GM18508 (cell line): ENCODE results near the gene KRT72.

Experiments used
- ATAC-seq: cut with Tn5 transposase; IDR thresholded peaks from one replicate; pipeline ENCODE4 v1.9.1; 2021; ENCODE audit warnings: moderate number of reproducible peaks; ENCODE audit not compliant: insufficient read depth, unreplicated experiment

KRT72 gene

GRCh38 chr12:52600941-52601481 lies at the start of gene KRT72:
Gene KRT72 (minus strand): TSS chr12:52601463. CDS start chr12:52601452, 11 bp downstream.
- no peak for ATAC-seq

- no peak for ATAC-seq
These were observed 49.3 kb upstream of the KRT72 start for GRCh38 chr12:52650520-52651081.

GRCh38 chr12:52649066-52649465 lies 47.8 kb upstream of the KRT72 start:
- no peak for ATAC-seq

- ATAC-seq, result no peak
These were observed 46.8 kb upstream of the KRT72 start for GRCh38 chr12:52648012-52648550.

- ATAC-seq, result no peak
These were observed 46.3 kb upstream of the KRT72 start for GRCh38 chr12:52647601-52648000.

- no peak for ATAC-seq
These were observed 45.4 kb upstream of the KRT72 start for GRCh38 chr12:52646613-52647012.

- ATAC-seq, result no peak
These were observed 44.7 kb upstream of the KRT72 start for GRCh38 chr12:52645982-52646381.

GRCh38 chr12:52645120-52645761 lies 44.0 kb upstream of the KRT72 start:
- ATAC-seq, result no peak

GRCh38 chr12:52644078-52644415 lies 42.8 kb upstream of the KRT72 start:
- no peak for ATAC-seq

GRCh38 chr12:52643233-52644077 lies 42.2 kb upstream of the KRT72 start:
- ATAC-seq, result no peak

GRCh38 chr12:52641468-52641867 lies 40.2 kb upstream of the KRT72 start:
- ATAC-seq, result no peak

- no peak for ATAC-seq
These were observed 36.0 kb upstream of the KRT72 start for GRCh38 chr12:52637299-52637698.

- no peak for ATAC-seq
These were observed 35.5 kb upstream of the KRT72 start for GRCh38 chr12:52636592-52637258.

- ATAC-seq, result no peak
These were observed 34.9 kb upstream of the KRT72 start for GRCh38 chr12:52636189-52636588.

GRCh38 chr12:52634266-52635056 lies 33.2 kb upstream of the KRT72 start:
- ATAC-seq, result no peak

- ATAC-seq, result no peak
These were observed 32.1 kb upstream of the KRT72 start for GRCh38 chr12:52633383-52633782.

- ATAC-seq, result no peak
These were observed 31.4 kb upstream of the KRT72 start for GRCh38 chr12:52632656-52633055.

GRCh38 chr12:52631676-52632459 lies 30.6 kb upstream of the KRT72 start:
- no peak for ATAC-seq

- ATAC-seq, result no peak
These were observed 30.0 kb upstream of the KRT72 start for GRCh38 chr12:52631264-52631663.
